ENCODE results near the gene PTPN4. TPM values are rescaled to one million over a fixed set of nuclear protein-coding genes. Genes with fewer than 3 reads are reported as not detected.

The PTPN4 gene
- total RNA-seq, 4 donors from 2014 or later: 15.0 to 45.2 (median 21.1) TPM

GRCh38 chr2:119782308-119783027 lies 22.7 kb downstream of the PTPN4 start:
- Histone ChIP-seq H3K36me3 (no peaks in the 10 kb centered on the region), H3K9me3 (no peaks in the 10 kb centered on the region), H3K4me1 (no peaks in the 10 kb centered on the region), H3K27ac (no peak overlapping the region), H3K27me3 (no peaks in the 10 kb centered on the region), H3K4me3 (no peak overlapping the region)
- DNase-seq (ENCODE audit: low spot score in 2 of 2): no peak
- TF ChIP-seq POLR2A (IDR thresholded peaks at IDR 0.05) (no peak), EP300 (IDR thresholded peaks at IDR 0.05) (no peak)
- TF ChIP-seq, protein P1, sequence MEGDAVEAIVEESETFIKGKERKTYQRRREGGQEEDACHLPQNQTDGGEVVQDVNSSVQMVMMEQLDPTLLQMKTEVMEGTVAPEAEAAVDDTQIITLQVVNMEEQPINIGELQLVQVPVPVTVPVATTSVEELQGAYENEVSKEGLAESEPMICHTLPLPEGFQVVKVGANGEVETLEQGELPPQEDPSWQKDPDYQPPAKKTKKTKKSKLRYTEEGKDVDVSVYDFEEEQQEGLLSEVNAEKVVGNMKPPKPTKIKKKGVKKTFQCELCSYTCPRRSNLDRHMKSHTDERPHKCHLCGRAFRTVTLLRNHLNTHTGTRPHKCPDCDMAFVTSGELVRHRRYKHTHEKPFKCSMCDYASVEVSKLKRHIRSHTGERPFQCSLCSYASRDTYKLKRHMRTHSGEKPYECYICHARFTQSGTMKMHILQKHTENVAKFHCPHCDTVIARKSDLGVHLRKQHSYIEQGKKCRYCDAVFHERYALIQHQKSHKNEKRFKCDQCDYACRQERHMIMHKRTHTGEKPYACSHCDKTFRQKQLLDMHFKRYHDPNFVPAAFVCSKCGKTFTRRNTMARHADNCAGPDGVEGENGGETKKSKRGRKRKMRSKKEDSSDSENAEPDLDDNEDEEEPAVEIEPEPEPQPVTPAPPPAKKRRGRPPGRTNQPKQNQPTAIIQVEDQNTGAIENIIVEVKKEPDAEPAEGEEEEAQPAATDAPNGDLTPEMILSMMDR (IDR thresholded peaks at IDR 0.05): no peak
- 89% methylated on average over 9 of the region's 9 CpGs for WGBS, 2 donors

GRCh38 chr2:119784876-119785275 lies 25.2 kb downstream of the PTPN4 start:
- WGBS, 2 donors: 92 to 97% methylated on average over 5 of the region's 5 CpGs
- Histone ChIP-seq H3K9me3 (peaks cover 0 to 17% (median 4%) of the 10 kb centered on the region in 4 donors), H3K4me3 (no peak overlapping the region), H3K4me1 (no peaks in the 10 kb centered on the region), H3K36me3 (no peaks in the 10 kb centered on the region), H3K27ac (no peak overlapping the region), H3K27me3 (no peaks in the 10 kb centered on the region)
- DNase-seq (ENCODE audit: low spot score in 2 of 2): no peak
- TF ChIP-seq POLR2A (IDR thresholded peaks at IDR 0.05) (no peak), EP300 (IDR thresholded peaks at IDR 0.05) (no peak)
- TF ChIP-seq, protein P1 (IDR thresholded peaks at IDR 0.05): no peak

- WGBS, 2 donors: 92 to 100% methylated on average over 1 of the region's 1 CpG
- H3K9me3 ChIP-seq: peaks cover 0 to 31% (median 10%) of the 10 kb centered on the region in 4 donors
- peaks cover 0 to 10% (median 0%) of the 10 kb centered on the region in 3 donors for H3K36me3 ChIP-seq
- H3K4me3 ChIP-seq: no peak overlapping the region
- no peak for DNase-seq (ENCODE audit: low spot score in 2 of 2)
- H3K4me1 ChIP-seq: no peaks in the 10 kb centered on the region
- no peaks in the 10 kb centered on the region for H3K27me3 ChIP-seq
- H3K27ac ChIP-seq: no peak overlapping the region
- TF ChIP-seq POLR2A (IDR thresholded peaks at IDR 0.05) (no peak), EP300 (IDR thresholded peaks at IDR 0.05) (no peak)
- TF ChIP-seq, protein P1 (IDR thresholded peaks at IDR 0.05): no peak
Observed at GRCh38 chr2:119786295-119786694, 26.6 kb downstream of the PTPN4 start.

DNA sequence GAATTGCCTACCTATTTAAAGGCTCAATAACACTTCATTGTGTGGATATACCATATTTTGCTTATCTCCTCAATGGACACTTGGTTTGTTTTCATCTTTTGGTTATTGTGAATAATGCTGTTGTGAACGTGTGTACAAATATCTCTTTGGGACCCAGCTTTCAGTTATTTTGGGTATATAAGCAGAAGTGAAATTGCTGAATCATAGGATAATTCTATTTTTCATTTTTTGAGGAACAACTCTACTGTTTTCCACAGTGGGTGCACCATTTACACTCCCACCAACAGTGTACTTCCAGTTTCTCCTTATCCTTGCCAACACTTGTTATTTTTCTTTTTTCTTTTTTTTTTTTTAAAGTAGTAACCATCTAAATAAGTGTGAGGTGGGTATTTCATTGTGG lies 29.0 kb downstream of the PTPN4 start:
- H3K4me1 ChIP-seq: no peaks in the 10 kb centered on the region
- no peak overlapping the region for H3K27ac ChIP-seq
- H3K36me3 ChIP-seq: peaks cover 0 to 22% (median 0%) of the 10 kb centered on the region in 3 donors
- no peak overlapping the region for H3K4me3 ChIP-seq
- peaks cover 0 to 46% (median 15%) of the 10 kb centered on the region in 4 donors for H3K9me3 ChIP-seq
- no peak for DNase-seq (ENCODE audit: low spot score in 2 of 2)
- H3K27me3 ChIP-seq: no peaks in the 10 kb centered on the region
- TF ChIP-seq, protein P1 (IDR thresholded peaks at IDR 0.05): no peak
- no peak for TF ChIP-seq EP300 (IDR thresholded peaks at IDR 0.05)
- TF ChIP-seq POLR2A (IDR thresholded peaks at IDR 0.05): no peak
- 79 to 88% methylated on average over 1 of the region's 1 CpG for WGBS, 2 donors

GRCh38 chr2:119790466-119790865 lies 30.7 kb downstream of the PTPN4 start:
- H3K4me3 ChIP-seq: no peak overlapping the region
- H3K27ac ChIP-seq: no peak overlapping the region
- no peaks in the 10 kb centered on the region for H3K27me3 ChIP-seq
- peaks cover 0 to 46% (median 15%) of the 10 kb centered on the region in 4 donors for H3K9me3 ChIP-seq
- peaks cover 0 to 39% (median 0%) of the 10 kb centered on the region in 3 donors for H3K36me3 ChIP-seq
- DNase-seq (ENCODE audit: low spot score in 2 of 2): no peak
- no peaks in the 10 kb centered on the region for H3K4me1 ChIP-seq
- TF ChIP-seq POLR2A (IDR thresholded peaks at IDR 0.05): no peak

Data from tibial nerve (tissue), 4 donors.